Measurements from ENCODE around the gene SYNJ2.

Gene SYNJ2

DNA sequence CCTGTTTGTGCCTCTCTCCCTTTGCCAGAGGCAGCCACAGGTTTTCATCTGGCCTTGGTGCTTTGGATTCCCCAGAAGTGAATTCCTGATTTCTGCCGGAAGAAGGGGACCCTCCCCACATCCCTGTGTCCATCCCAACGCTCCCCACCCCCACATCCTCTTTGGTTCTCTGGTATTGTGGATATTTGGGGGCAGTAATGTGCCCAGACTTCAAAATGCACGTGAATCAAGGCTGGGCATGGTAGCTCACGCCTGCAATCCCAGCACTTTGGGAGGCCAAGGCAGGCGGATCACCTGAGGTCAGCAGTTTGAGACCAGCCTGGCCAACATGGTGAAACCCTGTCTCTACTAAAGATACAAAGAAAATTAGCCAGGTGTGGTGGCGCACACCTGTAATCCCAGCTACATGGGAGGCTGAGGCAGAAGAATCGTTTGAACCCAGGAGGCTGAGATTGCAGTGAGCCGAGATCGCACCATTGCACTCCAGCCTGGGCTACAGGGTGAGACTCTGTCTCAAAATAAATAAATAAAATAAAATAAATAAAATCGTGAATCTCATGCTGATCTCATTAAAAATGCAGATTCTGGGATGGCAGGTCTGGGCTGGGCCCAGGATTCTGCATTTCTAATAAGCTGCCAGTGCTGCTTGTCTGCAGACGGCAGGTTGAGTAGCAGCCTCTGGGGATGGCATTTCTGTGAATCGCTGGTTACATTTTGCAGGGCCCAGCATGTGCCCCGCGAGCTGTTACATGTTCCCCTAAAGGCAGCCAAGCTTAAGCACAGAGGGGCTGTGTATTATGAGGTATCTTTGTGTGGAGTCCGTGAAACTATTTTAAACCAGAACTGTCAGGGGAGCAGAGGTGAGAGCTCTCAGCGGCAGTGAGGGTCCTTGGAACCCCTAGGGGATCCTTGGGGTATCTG, 49.0 kb downstream of the SYNJ2 start:
- no peak for DNase-seq

DNA sequence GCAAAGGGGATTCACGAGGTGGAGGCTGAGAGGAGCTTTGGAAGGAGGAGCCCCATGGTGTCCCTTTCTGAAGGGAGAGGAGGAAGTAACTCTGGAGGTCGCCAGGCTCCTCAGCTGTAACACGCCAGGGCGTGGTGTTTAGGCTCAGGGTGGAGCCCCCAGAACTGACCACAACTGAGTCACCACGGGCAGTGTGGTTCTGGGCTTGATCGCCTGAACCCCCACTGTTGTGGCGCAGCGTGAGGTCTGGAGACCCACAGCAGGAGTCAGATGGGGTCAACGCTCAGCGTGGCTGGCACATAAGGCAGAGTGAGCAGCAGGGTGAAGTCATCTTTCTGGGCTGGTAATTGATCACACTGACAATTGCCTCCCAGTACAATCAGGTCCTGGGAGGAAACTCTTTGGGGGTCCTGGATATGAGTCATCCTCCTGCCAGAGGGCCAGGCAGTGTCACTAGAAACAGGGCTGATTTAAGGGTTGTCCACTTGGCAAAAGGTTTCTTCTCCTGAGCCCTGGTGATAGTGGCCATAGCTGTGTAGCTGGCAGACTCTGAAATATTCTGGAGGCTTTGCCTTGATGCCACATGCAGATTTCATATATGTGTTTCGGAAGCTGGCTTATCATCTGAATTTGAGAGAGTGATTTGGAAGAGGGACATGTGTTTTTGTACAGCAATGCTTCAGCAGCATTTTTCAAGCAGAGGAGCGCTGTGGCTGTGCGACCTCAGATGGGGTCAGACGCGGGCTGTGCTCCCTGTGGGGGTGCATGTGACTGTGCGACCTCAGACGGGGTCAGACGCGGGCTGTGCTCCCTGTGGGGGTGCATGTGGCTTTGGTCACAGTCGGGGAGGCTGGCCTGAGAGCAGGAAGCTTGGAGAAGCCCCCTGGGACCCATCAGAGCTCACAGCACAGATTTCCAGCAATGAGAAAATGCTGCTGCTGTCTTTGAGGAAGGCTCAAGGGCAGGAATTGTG, 50.0 kb downstream of the SYNJ2 start:
- DNase-seq, result no peak

DNA sequence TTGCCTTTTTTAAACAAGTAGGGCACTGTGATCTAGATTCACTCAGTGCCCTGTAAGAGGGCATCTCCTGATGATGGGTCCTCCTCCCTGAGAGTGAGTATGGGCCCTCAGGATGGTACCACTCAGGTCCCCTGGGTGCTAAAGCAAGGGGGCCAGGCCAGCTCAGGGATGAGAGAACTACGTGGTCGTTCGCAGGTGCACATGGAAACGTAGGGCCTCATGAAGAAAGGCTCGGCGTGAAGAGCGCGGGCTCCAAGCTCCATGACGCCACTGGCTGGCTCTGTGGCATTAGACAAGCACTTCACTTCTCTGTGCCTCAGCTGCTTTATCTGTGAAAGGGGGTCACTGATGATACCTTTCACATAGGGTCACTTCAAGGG, 50.7 kb downstream of the SYNJ2 start:
- no peak for DNase-seq

- no peak for DNase-seq
These were observed 51.6 kb downstream of the SYNJ2 start for GRCh38 chr6:158033077-158033750.

- DNase-seq, result no peak
These were observed 52.4 kb downstream of the SYNJ2 start for GRCh38 chr6:158033751-158034702.

GRCh38 chr6:158036261-158036660, 54.6 kb downstream of the SYNJ2 start:
- no peak for DNase-seq

DNA sequence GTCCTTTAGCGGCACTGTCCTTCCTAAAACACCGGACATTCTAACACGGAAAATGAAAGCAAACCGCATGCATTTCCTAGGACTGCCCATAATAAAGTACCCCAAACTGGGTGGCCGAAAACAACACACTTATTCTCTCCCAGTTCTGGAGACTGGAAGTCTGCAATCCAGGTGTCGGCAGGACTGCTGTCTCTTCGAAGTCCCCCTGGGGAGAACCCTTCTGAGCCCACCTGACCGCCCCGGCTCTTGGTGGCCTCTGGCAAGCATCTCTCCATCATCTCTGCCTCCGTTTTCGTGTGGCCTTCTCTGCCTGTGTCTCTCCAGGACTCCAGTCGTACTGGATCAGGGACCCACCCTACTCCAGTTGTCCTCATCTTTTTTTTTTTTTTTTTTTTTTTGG, 55.4 kb downstream of the SYNJ2 start:
- DNase-seq, result no peak

DNA sequence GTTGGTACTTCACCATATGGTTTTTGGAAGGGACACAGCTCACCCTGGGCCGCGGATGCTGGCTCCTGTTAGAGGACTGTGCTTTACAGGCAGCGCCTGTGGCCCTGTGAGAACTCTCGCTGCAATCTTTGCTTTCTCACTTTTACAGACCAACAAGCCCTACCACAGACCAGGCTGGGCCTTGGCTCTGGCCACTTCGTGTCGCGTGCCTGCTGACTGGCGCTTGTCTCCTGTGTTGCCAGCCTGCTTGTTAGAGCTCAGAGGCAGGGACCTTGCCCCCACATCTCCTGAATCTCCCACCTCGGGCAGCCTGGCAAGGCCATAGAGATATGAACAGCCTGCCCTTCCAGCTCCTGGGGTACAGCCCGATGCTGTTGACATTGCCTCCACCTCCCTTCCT, 56.1 kb downstream of the SYNJ2 start:
- no peak for DNase-seq

GRCh38 chr6:158038291-158039177, 56.9 kb downstream of the SYNJ2 start:
- DNase-seq, result no peak

GRCh38 chr6:158039178-158039557, 57.5 kb downstream of the SYNJ2 start:
- DNase-seq, result no peak

- DNase-seq, result no peak
These were observed 57.9 kb downstream of the SYNJ2 start for GRCh38 chr6:158039571-158040050.

DNA sequence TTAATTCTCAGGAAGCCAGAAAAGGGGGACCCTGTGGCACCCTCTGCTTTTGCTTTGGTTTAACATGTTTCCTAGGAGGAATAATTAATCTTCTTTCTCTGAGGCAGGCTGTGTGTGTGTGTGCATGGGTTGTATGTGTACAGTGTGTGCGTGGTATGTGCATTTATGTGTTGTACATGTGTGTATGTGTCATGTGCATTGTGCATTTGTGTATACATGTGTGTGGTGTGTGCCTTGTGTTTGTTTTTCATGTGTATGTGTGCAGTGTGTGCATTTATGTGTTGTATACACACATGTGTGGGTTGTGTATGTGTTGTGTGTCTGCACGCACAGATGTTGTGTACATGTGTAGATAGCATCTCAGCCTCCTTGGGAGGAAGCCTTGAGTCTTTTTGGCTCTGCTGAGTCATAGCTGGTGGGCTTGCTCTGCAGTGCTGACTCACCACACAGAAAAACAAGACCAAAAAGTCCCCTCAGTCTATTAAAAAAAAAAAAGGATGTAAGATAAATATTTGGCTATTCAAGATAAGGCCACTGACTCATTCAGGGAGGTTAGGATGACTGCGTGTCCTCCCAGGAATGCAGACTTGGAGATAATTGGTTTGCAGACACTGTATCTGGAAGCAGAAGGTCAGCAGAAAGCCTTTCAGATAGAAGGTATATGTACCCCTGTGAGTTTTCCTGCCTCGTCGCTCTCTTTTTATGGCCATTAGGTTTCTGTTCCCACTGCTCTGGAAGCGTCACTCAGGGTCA, 58.6 kb downstream of the SYNJ2 start:
- DNase-seq, result no peak

DNA sequence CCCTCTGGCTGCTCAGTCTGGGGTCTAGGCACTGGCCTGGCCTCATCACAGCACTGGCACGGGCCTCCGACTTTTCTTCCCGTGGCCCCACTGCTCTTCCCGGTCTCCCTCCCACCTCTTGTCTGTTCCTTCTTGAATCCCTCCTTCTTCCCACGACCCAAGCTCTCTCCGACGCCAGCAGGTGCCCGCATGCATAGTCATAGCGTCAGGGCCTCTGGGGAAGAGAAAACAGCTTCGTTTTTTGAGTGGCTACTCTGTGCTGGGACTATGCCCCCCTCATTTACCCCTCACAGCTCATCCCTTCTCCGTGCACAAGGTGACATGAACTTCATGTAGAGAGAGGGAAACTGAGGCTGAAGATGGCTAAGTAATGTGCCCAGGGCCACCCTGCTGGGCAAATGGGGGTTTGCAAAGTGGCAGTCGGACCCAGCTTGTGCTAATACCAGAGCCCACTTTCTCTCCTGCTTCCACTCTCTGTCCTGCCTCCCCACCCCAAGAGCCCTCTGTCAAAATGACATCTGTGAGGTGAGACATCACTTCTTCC, 59.2 kb downstream of the SYNJ2 start:
- no peak for DNase-seq

- no peak for DNase-seq
These were observed 59.7 kb downstream of the SYNJ2 start for GRCh38 chr6:158041370-158041769.

DNA sequence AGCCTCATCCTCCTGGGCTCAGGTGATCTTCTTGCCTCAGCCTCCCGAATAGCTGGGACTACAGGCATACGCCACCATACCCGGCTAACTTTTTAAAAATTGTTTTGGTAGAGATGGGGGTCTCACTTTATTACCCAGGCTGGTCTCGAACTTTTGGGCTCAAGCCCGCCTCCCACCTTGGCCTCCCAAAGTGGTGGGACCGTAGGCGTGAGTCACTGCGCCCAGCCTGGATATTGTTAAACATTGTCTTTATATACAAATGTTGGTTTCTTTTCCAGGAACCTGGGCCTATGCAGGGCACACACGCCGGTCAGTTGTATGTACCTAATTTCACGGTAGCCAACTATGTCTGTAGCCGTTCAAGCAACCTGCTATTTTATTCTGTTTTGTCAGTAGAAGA, 60.1 kb downstream of the SYNJ2 start:
- no peak for DNase-seq

- no peak for DNase-seq
These were observed 60.7 kb downstream of the SYNJ2 start for GRCh38 chr6:158042245-158042798.

GRCh38 chr6:158043008-158043407, 61.3 kb downstream of the SYNJ2 start:
- DNase-seq, result no peak

DNA sequence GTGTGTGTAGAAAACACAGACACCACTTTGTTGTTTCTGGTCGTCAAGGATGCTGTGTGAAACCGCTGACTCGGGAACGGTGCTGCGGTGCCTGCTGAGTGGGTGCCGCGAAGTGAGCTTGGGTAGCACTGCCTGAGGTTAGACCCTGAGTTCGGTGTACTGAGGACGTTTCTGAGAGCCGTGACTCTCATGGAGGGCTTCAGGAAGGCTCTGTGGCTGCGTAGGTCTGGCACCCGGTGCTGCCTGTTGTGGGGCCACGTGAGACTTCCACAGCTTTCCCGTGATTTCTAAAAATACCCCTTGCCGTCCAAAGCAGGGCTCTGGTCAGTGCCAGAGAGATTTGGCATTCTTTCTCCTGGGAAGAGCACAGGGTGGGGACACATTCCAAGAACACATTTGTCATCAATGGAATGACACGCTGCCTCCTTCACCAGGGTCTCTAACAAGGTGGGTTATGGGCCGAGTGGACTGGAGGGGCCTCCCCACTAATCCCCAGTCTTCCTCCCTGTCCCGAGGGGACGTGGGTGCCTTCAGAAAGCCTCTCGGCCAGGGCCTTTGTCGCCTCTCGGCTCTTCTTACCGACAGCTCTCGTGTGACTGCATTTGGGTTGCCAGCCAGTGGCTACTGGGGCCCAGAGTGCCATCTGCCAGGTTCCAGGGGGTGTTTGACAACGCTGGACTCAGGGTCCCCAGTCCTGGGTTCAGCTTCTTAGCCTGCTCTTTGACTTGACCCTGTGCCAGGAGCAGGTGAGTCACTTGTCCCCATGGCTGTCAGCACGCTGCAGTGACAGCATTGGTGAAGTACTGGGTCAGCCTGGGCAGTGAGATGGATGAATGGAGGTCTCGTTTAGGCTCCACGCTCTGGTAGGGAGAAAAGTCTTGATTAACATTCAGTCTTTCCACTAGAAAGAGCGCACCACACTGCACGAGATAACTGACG, 62.2 kb downstream of the SYNJ2 start:
- DNase-seq, result no peak

Measured in NCI-H510A (cell line).